GM23248 (cell line): ENCODE results near the gene SELENOI.

Experiments used
- EZH2 ChIP-seq: fragments of 200-600 bp; sonication (generic); IDR thresholded peaks from 2 replicates; pipeline ENCODE4 v1.6.1; 2018; ENCODE audit warnings: antibody characterized with exemption, mild to moderate bottlenecking; ENCODE audit not compliant: insufficient read depth, poor library complexity, severe bottlenecking
- EZH2phosphoT487 ChIP-seq: fragments of 200-600 bp; sonication (generic); IDR thresholded peaks from 2 replicates; pipeline ENCODE4 v1.6.1; 2018; ENCODE audit warnings: antibody characterized with exemption, moderate library complexity, mild to moderate bottlenecking, low read depth; ENCODE audit not compliant: insufficient read depth

DNA sequence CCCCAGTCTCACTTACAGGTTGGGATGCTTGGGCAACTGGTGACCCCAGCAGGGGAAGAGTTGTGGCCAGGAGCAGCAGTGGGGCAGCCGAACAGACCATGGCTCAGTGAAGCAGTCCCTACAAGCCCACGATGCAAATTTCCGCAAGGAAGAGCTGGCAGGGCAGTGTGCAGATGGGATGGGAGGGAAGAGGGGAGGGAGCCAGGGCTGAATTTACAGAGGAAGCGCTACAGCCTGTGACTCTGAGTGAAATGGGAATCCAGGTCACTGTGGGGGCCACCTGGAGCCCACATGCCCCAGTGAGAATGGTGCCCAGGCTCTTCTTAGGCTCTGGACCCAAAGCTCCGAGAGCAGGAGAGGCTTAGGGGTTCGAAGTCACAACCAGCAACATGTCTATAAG, 27.0 kb upstream of the SELENOI start:
- TF ChIP-seq EZH2phosphoT487 (no peak), EZH2 (no peak)
